Endothelial cell of umbilical vein (primary cell): Measurements from ENCODE around the gene OAS3. TPM values are rescaled to one million over a fixed set of nuclear protein-coding genes. Genes with fewer than 3 reads are reported as not detected.
A peak's percentile ranks its signal among the peaks of the same experiment; 100 is the strongest.

Source experiments
- BruUV-seq: library from RNA; stranded (reverse); fragments of 400-500 nt; replicated peaks from 2 replicates; lab custom pipeline; 2021; lab: Mats Ljungman, UMichigan
- CTCF ChIA-PET: fragments of 300-600, 350-600 bp; sonication (Branson Sonifier 250); formaldehyde crosslinking; loops from one replicate; lab custom pipeline; 2021; ENCODE audit warnings: antibody characterized with exemption, inconsistent platforms; lab: Charles Lee
- POLR2A ChIA-PET: fragments of 300-600, 350-600 bp; sonication (Branson Sonifier 250); formaldehyde crosslinking; loops from one replicate; lab custom pipeline; 2021; ENCODE audit warnings: antibody characterized with exemption, inconsistent platforms; lab: Charles Lee
- DNase-seq: peaks from one replicate; pipeline ENCODE4 v3.0.0-alpha.2; 2011; ENCODE audit warnings: low read depth, low spot score
- FAIRE-seq: peaks from 2 replicates; lab custom pipeline; 2011; peaks lifted over from hg19 to GRCh38; lab: Jason Lieb, UNC
- H2AFZ ChIP-seq: 2 replicates; pipeline ENCODE4 v1.6.0; 2012; ENCODE audit warnings: low read depth, low read length, control low read depth, inconsistent platforms
- H3K27ac ChIP-seq: 2 replicates; pipeline ENCODE4 v1.5.1; 2011; ENCODE audit warnings: low read depth, mild to moderate bottlenecking, control low read depth, low read length, moderate library complexity; ENCODE audit not compliant: insufficient read depth
- H3K27me3 ChIP-seq, 2 experiments: 2 replicates each; pipeline versions ENCODE4 v1.6.0 to v1.6.1; 2011; ENCODE audit warnings: low read length in 2 of 2, mixed read lengths in 1 of 2; ENCODE audit not compliant: control insufficient read depth in 2 of 2, insufficient read depth in 2 of 2
- H3K36me3 ChIP-seq, 2 experiments: 2 replicates in 1 of 2; 3 replicates in 1 of 2; pipeline ENCODE4 v1.5.1; 2011; ENCODE audit warnings: low read length in 2 of 2, mild to moderate bottlenecking in 1 of 2, moderate library complexity in 1 of 2; ENCODE audit not compliant: control insufficient read depth in 2 of 2, insufficient read depth in 2 of 2; ENCODE audit errors: extremely low read depth in 1 of 2
- H3K4me1 ChIP-seq: 3 replicates; pipeline ENCODE4 v1.5.1; 2011; ENCODE audit warnings: mild to moderate bottlenecking, low read length; ENCODE audit not compliant: control insufficient read depth, insufficient read depth; ENCODE audit errors: extremely low read depth
- H3K4me2 ChIP-seq: 2 replicates; pipeline ENCODE4 v1.6.1; 2011; ENCODE audit warnings: low read length, control low read depth, mixed read lengths; ENCODE audit not compliant: insufficient read depth
- H3K4me3 ChIP-seq, 3 experiments: fragments of 200-600 bp in 1 of 3; sonication (generic), shearing (Covaris generic) in 1 of 3; replicated peaks in 1 of 3; 2 replicates each; pipeline ENCODE4 v1.5.1; 2011 to 2016; ENCODE audit warnings: control low read depth in 3 of 3, low read length in 3 of 3, mild to moderate bottlenecking in 2 of 3, inconsistent platforms in 1 of 3, low read depth in 1 of 3, moderate library complexity in 1 of 3; ENCODE audit not compliant: insufficient read depth in 1 of 3
- H3K79me2 ChIP-seq: 2 replicates; pipeline ENCODE4 v1.6.0; 2012; ENCODE audit warnings: low read length, inconsistent platforms; ENCODE audit not compliant: control insufficient read depth, insufficient read depth
- H3K9ac ChIP-seq: replicated peaks from 2 replicates; pipeline ENCODE3; 2011; ENCODE audit warnings: low read length, control low read depth; ENCODE audit not compliant: insufficient read depth; ENCODE audit errors: extremely low read depth
- H3K9me1 ChIP-seq: replicated peaks from 3 replicates; pipeline ENCODE4 v1.6.0; 2011; ENCODE audit warnings: mild to moderate bottlenecking, low read length; ENCODE audit not compliant: control insufficient read depth, insufficient read depth; ENCODE audit errors: extremely low read depth
- H3K9me3 ChIP-seq: replicated peaks from 2 replicates; pipeline ENCODE4 v1.5.1; 2012; ENCODE audit warnings: low read length, inconsistent platforms; ENCODE audit not compliant: control insufficient read depth, insufficient read depth
- H4K20me1 ChIP-seq: replicated peaks from 2 replicates; pipeline ENCODE3; 2011; ENCODE audit warnings: mild to moderate bottlenecking, low read length; ENCODE audit not compliant: control insufficient read depth, insufficient read depth; ENCODE audit errors: extremely low read depth
- EZH2 ChIP-seq: IDR thresholded peaks from 2 replicates; pipeline ENCODE4 v1.6.1; 2012; ENCODE audit warnings: borderline replicate concordance, low read depth, mild to moderate bottlenecking, moderate library complexity, low read length, inconsistent platforms; ENCODE audit not compliant: severe bottlenecking
- FOS ChIP-seq: IDR thresholded peaks from 2 replicates; pipeline ENCODE4 v1.6.1; 2011; ENCODE audit warnings: mild to moderate bottlenecking, low read length, moderate library complexity, borderline replicate concordance; ENCODE audit not compliant: insufficient read depth
- GATA2 ChIP-seq: IDR thresholded peaks from 2 replicates; pipeline ENCODE4 v1.7.0; 2011; ENCODE audit warnings: low read depth, mild to moderate bottlenecking, moderate library complexity, mixed read lengths, low read length; ENCODE audit not compliant: insufficient read length, insufficient read depth
- JUN ChIP-seq: IDR thresholded peaks from 2 replicates; pipeline ENCODE4 v1.6.1; 2011; ENCODE audit warnings: borderline replicate concordance, low read depth; ENCODE audit not compliant: insufficient read length, insufficient read depth
- MAX ChIP-seq: IDR thresholded peaks from 2 replicates; pipeline ENCODE4 v1.6.1; 2011; ENCODE audit not compliant: insufficient read depth, insufficient read length
- MYC ChIP-seq: IDR thresholded peaks from one replicate; pipeline ENCODE4 v1.6.1; 2011; ENCODE audit warnings: mild to moderate bottlenecking, low read depth, low read length
- POLR2A ChIP-seq: IDR thresholded peaks from 2 replicates; pipeline ENCODE4 v1.6.1; 2012; ENCODE audit warnings: low read depth, mild to moderate bottlenecking, control low read depth, low read length
- POLR2AphosphoS5 ChIP-seq: IDR thresholded peaks from 2 replicates; pipeline ENCODE4 v1.6.1; 2012; ENCODE audit warnings: low read depth, mild to moderate bottlenecking, control low read depth, low read length, moderate library complexity; ENCODE audit not compliant: insufficient read depth
- dilution Hi-C: fragments of 300-500 bp; cut with MboI; formaldehyde crosslinking; loops from one replicate; pipeline ENCODE4 v1.15.0; 2019; ENCODE audit warnings: low sequenced_read_pairs; ENCODE audit not compliant: extremely low pct_ligation_motif_present
- intact Hi-C: fragments of 100-400 bp; cut with micrococcal nuclease; formaldehyde crosslinking; loops from one replicate; pipeline ENCODE4 v1.10.0; 2022
- polyA plus RNA-seq, 4 experiments: library from polyadenylated mRNA; depleted of rRNA in 3 of 4; stranded (reverse) in 3 of 4; unstranded in 1 of 4; fragments of >200 nt; gene quantifications; 2 replicates each; pipeline versions ENCODE4 v1.2.1 to v1.2.3, GENCODE V29; 2011 to 2012; ENCODE audit warnings: missing spikeins in 1 of 4
- total RNA-seq: library from RNA; stranded (reverse); gene quantifications from 2 replicates; pipeline ENCODE4 v1.2.3, GENCODE V29; 2021
- TF ChIP-seq, protein P1 (sequence below), 2 donors: IDR thresholded peaks; 1 replicate in 1 of 2; 2 replicates in 1 of 2; pipeline ENCODE4 v1.5.1; 2011; ENCODE audit warnings: low read length in 2 of 2, mild to moderate bottlenecking in 2 of 2, moderate library complexity in 2 of 2, control low read depth in 1 of 2, inconsistent platforms in 1 of 2, low read depth in 1 of 2; ENCODE audit not compliant: insufficient read depth in 1 of 2; ENCODE audit errors: extremely low read depth in 1 of 2

The OAS3 gene
- total and polyA plus RNA-seq, 2 donors (not counting 3 experiments of a cell fraction or from before 2014, with no cell fraction given), result 13.1 to 19.8 TPM

DNA sequence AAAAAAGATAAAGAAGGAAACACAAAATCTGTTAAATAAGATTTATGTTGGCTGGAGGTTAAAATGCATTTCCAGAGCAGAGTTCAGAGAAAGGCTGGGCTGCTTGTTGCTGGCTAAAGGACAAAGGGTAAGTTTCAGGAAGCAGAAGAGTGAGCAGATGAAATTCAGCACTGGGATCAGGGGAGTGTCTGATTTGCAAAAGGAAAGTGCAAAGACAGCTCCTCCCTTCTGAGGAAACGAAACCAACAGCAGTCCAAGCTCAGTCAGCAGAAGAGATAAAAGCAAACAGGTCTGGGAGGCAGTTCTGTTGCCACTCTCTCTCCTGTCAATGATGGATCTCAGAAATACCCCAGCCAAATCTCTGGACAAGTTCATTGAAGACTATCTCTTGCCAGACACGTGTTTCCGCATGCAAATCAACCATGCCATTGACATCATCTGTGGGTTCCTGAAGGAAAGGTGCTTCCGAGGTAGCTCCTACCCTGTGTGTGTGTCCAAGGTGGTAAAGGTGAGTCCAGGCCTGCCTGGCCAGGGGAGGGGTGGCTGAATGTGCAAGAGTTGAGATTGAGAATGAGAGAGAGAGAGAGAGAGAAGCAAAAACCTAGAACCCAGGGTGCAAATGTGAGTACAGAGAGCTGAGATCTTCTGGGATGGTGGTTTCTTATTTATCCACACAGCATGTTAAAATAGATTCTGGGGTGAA lies 31.4 kb upstream of the OAS3 start, which contains the start of gene OAS1:
Gene OAS1, plus strand, starts transcription at position 251 of the 703 bp plus-strand sequence. Its CDS starts 78 bp downstream, at position 329.
- intact Hi-C loops (no loop called here), dilution Hi-C loops (no loop called here)
- H3K27ac ChIP-seq, result no peak within 1 kb of the TSS
- no peaks in the 10 kb centered on the region for H4K20me1 ChIP-seq
- CTCF ChIA-PET, result interaction anchor here (0.7 to 2.0 kb wide), 7 partner anchors 10 to 123 kb away, joined by 3 to 14 read pairs (median 3); no protein-coding TSS in a partner anchor
- FAIRE-seq (peak; percentile 78), DNase-seq (peak; percentile 75)
- BruUV-seq, result no TSS peak
- no peaks in the 10 kb centered on the region for H3K9me3 ChIP-seq
- H3K4me2 ChIP-seq, result peak within 1 kb of the TSS; percentile 85
- peak within 1 kb of the TSS in 1 of 3 experiments; percentile 36 for H3K4me3 ChIP-seq
- POLR2A ChIA-PET, result no interaction called here
- TF ChIP-seq MAX, result peak; percentile 35
- TF ChIP-seq EZH2, result no peak
- TF ChIP-seq POLR2AphosphoS5, result no peak
- TF ChIP-seq GATA2, result no peak
- no peak for TF ChIP-seq MYC
- TF ChIP-seq, protein P1, sequence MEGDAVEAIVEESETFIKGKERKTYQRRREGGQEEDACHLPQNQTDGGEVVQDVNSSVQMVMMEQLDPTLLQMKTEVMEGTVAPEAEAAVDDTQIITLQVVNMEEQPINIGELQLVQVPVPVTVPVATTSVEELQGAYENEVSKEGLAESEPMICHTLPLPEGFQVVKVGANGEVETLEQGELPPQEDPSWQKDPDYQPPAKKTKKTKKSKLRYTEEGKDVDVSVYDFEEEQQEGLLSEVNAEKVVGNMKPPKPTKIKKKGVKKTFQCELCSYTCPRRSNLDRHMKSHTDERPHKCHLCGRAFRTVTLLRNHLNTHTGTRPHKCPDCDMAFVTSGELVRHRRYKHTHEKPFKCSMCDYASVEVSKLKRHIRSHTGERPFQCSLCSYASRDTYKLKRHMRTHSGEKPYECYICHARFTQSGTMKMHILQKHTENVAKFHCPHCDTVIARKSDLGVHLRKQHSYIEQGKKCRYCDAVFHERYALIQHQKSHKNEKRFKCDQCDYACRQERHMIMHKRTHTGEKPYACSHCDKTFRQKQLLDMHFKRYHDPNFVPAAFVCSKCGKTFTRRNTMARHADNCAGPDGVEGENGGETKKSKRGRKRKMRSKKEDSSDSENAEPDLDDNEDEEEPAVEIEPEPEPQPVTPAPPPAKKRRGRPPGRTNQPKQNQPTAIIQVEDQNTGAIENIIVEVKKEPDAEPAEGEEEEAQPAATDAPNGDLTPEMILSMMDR (IDR thresholded peaks at IDR 0.05; ENCODE audit: extremely low read depth in 1 of 2, insufficient read depth in 1 of 2, low read depth in 1 of 2, low read length in 2 of 2), result no peak
- TF ChIP-seq POLR2A, result peak; percentile 43
- TF ChIP-seq FOS, result no peak
- no peak for TF ChIP-seq JUN
- H3K79me2 ChIP-seq, result no peaks in the 10 kb centered on the region
- H2AFZ ChIP-seq, result peak within 1 kb of the TSS; percentile 97
- H3K9ac ChIP-seq, result peak within 1 kb of the TSS; percentile 6
- H3K4me1 ChIP-seq, result peaks cover 48% of the 10 kb centered on the region
- no peaks in the 10 kb centered on the region for H3K9me1 ChIP-seq
- no peaks in the 10 kb centered on the region for H3K27me3 ChIP-seq
- no peaks in the 10 kb centered on the region for H3K36me3 ChIP-seq
